ENCODE data around the gene VIPR2. TPM values are rescaled to one million over a fixed set of nuclear protein-coding genes. Genes with fewer than 3 reads are reported as not detected.

VIPR2 gene
- polyA plus RNA-seq, 1 experiment, result not detected

- DNase-seq (ENCODE audit: low read depth), result no peak
- Histone ChIP-seq H3K27me3 (ENCODE audit: control insufficient read depth, insufficient read depth, low read length) (no peaks in the 10 kb centered on the region), H3K36me3 (ENCODE audit: control insufficient read depth, insufficient read depth, low read length) (no peaks in the 10 kb centered on the region), H3K4me3 (ENCODE audit: low read depth, low read length) (no peak overlapping the region)
- no peak for TF ChIP-seq CTCF (IDR thresholded peaks at IDR 0.05; ENCODE audit: insufficient read depth, low read depth, low read length)
- POLR2A ChIA-PET, result no interaction called here
- CTCF ChIA-PET, result no interaction called here
Observed at GRCh38 chr7:159015081-159015453, 129.6 kb downstream of the VIPR2 start.

DNA sequence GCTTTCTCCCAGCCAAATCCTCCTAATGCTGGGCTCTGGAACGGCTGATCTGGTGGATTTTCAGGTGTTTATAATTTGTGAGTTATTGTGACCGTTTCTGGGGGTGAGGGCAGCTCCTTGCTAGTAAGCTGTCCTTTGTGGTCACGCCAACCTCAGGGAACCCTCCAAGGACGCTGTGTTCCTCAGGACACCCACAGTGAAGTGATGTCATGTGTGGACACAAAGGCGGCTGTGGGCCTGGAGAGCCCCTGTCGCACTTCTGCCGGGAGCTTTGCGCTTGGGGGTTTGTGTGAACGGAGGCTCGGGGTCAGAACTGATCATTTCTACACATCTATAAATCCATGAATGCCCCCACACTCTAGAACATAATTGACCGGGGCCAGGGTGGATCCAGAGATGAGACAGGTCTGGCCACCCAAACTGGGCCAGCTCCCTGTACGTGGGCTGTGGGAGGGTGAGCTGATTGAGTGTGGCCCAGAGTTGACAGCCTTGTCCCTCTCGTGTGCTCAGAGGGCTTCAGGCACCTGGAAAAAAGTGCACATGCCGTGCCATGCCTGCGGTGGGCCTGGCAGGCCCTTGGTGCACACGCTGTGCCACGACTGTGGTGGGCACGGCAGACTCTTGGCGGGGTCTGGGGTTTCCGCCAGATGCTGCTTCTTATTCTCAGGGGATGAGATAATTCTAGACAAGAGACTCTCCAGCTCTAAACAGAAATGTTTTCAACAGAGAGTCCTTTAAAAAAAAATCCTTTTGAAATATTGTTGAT is 130.2 kb downstream of the VIPR2 start:
- CTCF ChIA-PET, result no interaction called here
- TF ChIP-seq CTCF (IDR thresholded peaks at IDR 0.05; ENCODE audit: insufficient read depth, low read depth, low read length), result no peak
- H3K4me3 ChIP-seq (ENCODE audit: low read depth, low read length), result no peak overlapping the region
- no peak for DNase-seq (ENCODE audit: low read depth)
- H3K27me3 ChIP-seq (ENCODE audit: control insufficient read depth, insufficient read depth, low read length), result no peaks in the 10 kb centered on the region
- H3K36me3 ChIP-seq (ENCODE audit: control insufficient read depth, insufficient read depth, low read length), result no peaks in the 10 kb centered on the region
- POLR2A ChIA-PET, result no interaction called here

GRCh38 chr7:159013825-159014289 is 130.8 kb downstream of the VIPR2 start:
- ChIA-PET POLR2A (no interaction called here), CTCF (no interaction called here)
- H3K27me3 ChIP-seq (ENCODE audit: control insufficient read depth, insufficient read depth, low read length), result no peaks in the 10 kb centered on the region
- H3K4me3 ChIP-seq (ENCODE audit: low read depth, low read length), result no peak overlapping the region
- no peak for DNase-seq (ENCODE audit: low read depth)
- H3K36me3 ChIP-seq (ENCODE audit: control insufficient read depth, insufficient read depth, low read length), result no peaks in the 10 kb centered on the region
- TF ChIP-seq CTCF (IDR thresholded peaks at IDR 0.05; ENCODE audit: insufficient read depth, low read depth, low read length), result no peak

GRCh38 chr7:159013181-159013690 is 131.4 kb downstream of the VIPR2 start:
- TF ChIP-seq CTCF (IDR thresholded peaks at IDR 0.05; ENCODE audit: insufficient read depth, low read depth, low read length), result no peak
- Histone ChIP-seq H3K4me3 (ENCODE audit: low read depth, low read length) (no peak overlapping the region), H3K27me3 (ENCODE audit: control insufficient read depth, insufficient read depth, low read length) (no peaks in the 10 kb centered on the region), H3K36me3 (ENCODE audit: control insufficient read depth, insufficient read depth, low read length) (no peaks in the 10 kb centered on the region)
- ChIA-PET CTCF (no interaction called here), POLR2A (no interaction called here)
- no peak for DNase-seq (ENCODE audit: low read depth)

GRCh38 chr7:159012353-159013069 is 132.2 kb downstream of the VIPR2 start:
- no peaks in the 10 kb centered on the region for H3K36me3 ChIP-seq (ENCODE audit: control insufficient read depth, insufficient read depth, low read length)
- DNase-seq (ENCODE audit: low read depth), result no peak
- ChIA-PET CTCF (no interaction called here), POLR2A (no interaction called here)
- H3K4me3 ChIP-seq (ENCODE audit: low read depth, low read length), result no peak overlapping the region
- no peak for TF ChIP-seq CTCF (IDR thresholded peaks at IDR 0.05; ENCODE audit: insufficient read depth, low read depth, low read length)
- H3K27me3 ChIP-seq (ENCODE audit: control insufficient read depth, insufficient read depth, low read length), result no peaks in the 10 kb centered on the region
